MCF 10A (cell line): ENCODE measurements around the gene SF1. TPM values are rescaled to one million over a fixed set of nuclear protein-coding genes. Genes with fewer than 3 reads are reported as not detected.

Experiments
- BruUV-seq: library from RNA; stranded (reverse); fragments of 400-500 nt; replicated peaks from 2 replicates; lab custom pipeline; 2021; lab: Mats Ljungman, UMichigan
- CTCF ChIA-PET: fragments of 300-600 bp; sonication (Branson Sonifier 250); formaldehyde crosslinking; extraction: SDS; loops from one replicate; lab custom pipeline; 2021; ENCODE audit warnings: antibody characterized with exemption, inconsistent platforms; lab: Yijun Ruan, JAX
- POLR2A ChIA-PET: fragments of 300-600, 350-650 bp; sonication (Branson Sonifier 250); formaldehyde crosslinking; extraction: SDS; loops from one replicate; lab custom pipeline; 2020; ENCODE audit warnings: antibody characterized with exemption, inconsistent platforms; lab: Yijun Ruan, JAX
- DNase-seq: peaks from one replicate; pipeline ENCODE4 v3.0.0-alpha.2; 2018; ENCODE audit not compliant: unreplicated experiment
- H3K27ac Mint-ChIP-seq: one replicate; pipeline ENCODE4 v1.8.0; 2022; ENCODE audit warnings: mild to moderate bottlenecking, low read depth, mixed read lengths; ENCODE audit not compliant: unreplicated experiment
- H3K27me3 Mint-ChIP-seq: one replicate; pipeline ENCODE4 v1.8.0; 2022; ENCODE audit warnings: mixed read lengths; ENCODE audit not compliant: insufficient read depth, unreplicated experiment
- H3K36me3 Mint-ChIP-seq: one replicate; pipeline ENCODE4 v1.8.0; 2022; ENCODE audit warnings: mild to moderate bottlenecking, moderate library complexity, mixed read lengths; ENCODE audit not compliant: insufficient read depth, unreplicated experiment
- H3K4me1 Mint-ChIP-seq: one replicate; pipeline ENCODE4 v1.8.0; 2022; ENCODE audit warnings: mixed read lengths; ENCODE audit not compliant: insufficient read depth, unreplicated experiment
- H3K4me3 Mint-ChIP-seq: one replicate; pipeline ENCODE4 v1.8.0; 2022; ENCODE audit warnings: mild to moderate bottlenecking, moderate library complexity, mixed read lengths; ENCODE audit not compliant: unreplicated experiment
- H3K9me3 Mint-ChIP-seq: one replicate; pipeline ENCODE4 v1.8.0; 2022; ENCODE audit warnings: mixed read lengths; ENCODE audit not compliant: unreplicated experiment
- CTCF ChIP-seq: fragments of 200-600 bp; IDR thresholded peaks from one replicate; pipeline ENCODE4 v1.8.0; 2022; ENCODE audit warnings: antibody characterized with exemption, mild to moderate bottlenecking; ENCODE audit not compliant: unreplicated experiment
- intact Hi-C: fragments of 100-400 bp; cut with micrococcal nuclease; formaldehyde crosslinking; loops from 2 replicates; pipeline ENCODE4 v1.14.1; 2022
- total RNA-seq: library from RNA; stranded (reverse); gene quantifications from 2 replicates; pipeline ENCODE4 v1.2.3, GENCODE V29; 2022

The SF1 gene
- total RNA-seq, 1 experiment from 2014 or later: 503 TPM

GRCh38 chr11:64767344-64768299 lies 10.7 kb downstream of the SF1 start:
- Mint-ChIP-seq H3K4me3 (no peak overlapping the region), H3K27me3 (no peaks in the 10 kb centered on the region), H3K9me3 (no peaks in the 10 kb centered on the region), H3K27ac (no peak overlapping the region), H3K4me1 (peaks cover 7% of the 10 kb centered on the region), H3K36me3 (peaks cover 99% of the 10 kb centered on the region)
- intact Hi-C loops: no loop called here
- CTCF ChIA-PET: interaction anchor here (0.6 to 1.9 kb wide), 12 partner anchors 9 to 150 kb away, joined by 3 to 15 read pairs (median 3); no protein-coding TSS in a partner anchor
- POLR2A ChIA-PET: no interaction called here
- DNase-seq: peak; percentile 68
- peak; percentile 61 for TF ChIP-seq CTCF
- no TSS peak for BruUV-seq

DNA sequence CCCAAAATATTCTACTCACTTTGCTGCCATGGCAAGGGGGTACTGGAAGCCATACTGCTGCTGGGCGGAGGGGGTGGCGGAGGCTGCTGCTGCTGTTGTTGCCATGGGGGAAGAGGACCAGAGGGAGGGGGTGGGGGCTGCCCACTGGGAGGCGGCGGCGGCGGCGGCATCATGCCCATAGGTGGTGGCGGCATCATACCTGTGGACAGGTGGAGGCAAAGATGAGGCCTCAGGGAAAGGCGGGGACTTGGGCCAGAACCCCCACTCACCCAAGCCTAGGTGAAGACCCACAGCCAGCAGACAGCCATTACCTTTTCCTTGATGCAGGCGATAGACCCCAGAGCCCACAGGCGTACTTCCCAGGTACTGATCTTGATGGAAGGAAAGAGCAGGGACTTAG lies 11.5 kb downstream of the SF1 start:
- H3K4me1 Mint-ChIP-seq: peaks cover 7% of the 10 kb centered on the region
- no peaks in the 10 kb centered on the region for H3K9me3 Mint-ChIP-seq
- H3K4me3 Mint-ChIP-seq: no peak overlapping the region
- H3K27me3 Mint-ChIP-seq: no peaks in the 10 kb centered on the region
- DNase-seq: no peak
- no peak overlapping the region for H3K27ac Mint-ChIP-seq
- POLR2A ChIA-PET: interaction anchor here (0.9 kb wide), 1 partner anchor 10 kb away, joined by 4 read pairs; no protein-coding TSS in a partner anchor
- BruUV-seq: no TSS peak
- H3K36me3 Mint-ChIP-seq: peaks cover 93% of the 10 kb centered on the region
- TF ChIP-seq CTCF: no peak
- CTCF ChIA-PET: interaction anchor here (0.7 to 1.9 kb wide), 5 partner anchors 10 to 102 kb away, joined by 3 to 15 read pairs (median 3); no protein-coding TSS in a partner anchor
- intact Hi-C loops: no loop called here

DNA sequence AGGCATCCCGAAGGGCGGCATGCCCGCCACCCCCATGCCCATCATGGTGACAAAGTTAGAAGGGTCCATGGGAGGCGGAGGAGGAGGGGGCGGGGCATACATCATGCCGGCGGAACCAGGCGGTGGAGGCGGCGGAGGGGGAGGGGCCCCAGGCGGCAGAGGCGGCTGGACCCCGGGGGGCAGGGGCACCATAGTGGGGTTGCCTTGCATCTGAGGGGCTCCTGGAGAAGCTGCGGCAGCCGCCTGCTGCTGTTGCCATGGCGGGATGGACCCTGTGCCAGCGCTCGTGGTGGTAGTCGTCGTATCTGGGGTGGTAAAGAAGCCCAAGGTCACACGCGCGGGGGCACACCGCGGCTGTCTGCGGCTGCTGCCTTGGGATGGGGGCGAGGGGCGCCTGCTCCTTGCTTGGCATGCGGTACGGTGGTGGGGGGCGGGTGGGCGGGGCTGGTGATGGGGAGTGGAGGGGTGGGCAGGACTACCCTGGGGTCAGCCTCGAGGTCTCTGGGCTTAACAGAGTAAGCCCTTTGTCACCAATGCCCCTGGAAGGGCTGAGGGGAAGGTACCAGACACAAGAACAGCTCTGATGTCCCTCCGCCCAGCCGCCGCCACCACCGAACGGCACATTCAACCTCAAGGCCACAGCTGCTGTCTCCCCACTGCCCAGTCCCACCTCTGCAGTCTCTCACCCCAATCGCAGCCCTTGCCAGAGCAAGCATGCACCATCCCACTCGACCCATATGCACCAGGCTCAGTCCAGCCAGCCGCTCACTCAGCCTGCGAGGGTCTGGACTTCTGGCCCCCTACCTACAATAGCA lies 12.3 kb downstream of the SF1 start:
- Mint-ChIP-seq H3K36me3 (peaks cover 87% of the 10 kb centered on the region), H3K4me3 (no peak overlapping the region), H3K4me1 (peaks cover 7% of the 10 kb centered on the region), H3K27me3 (no peaks in the 10 kb centered on the region), H3K9me3 (no peaks in the 10 kb centered on the region), H3K27ac (no peak overlapping the region)
- DNase-seq: no peak
- TF ChIP-seq CTCF: no peak
- intact Hi-C loops: no loop called here
- ChIA-PET CTCF (no interaction called here), POLR2A (interaction anchor here (0.9 to 6.8 kb wide), 2 partner anchors 9 to 10 kb away, joined by 4 to 86 read pairs; partner anchors contain the start of gene SF1)
- BruUV-seq: no TSS peak
